ENCODE data around the gene RABL3.

Gene RABL3

GRCh38 chr3:120745466-120745865 lies 3.1 kb upstream of the RABL3 start:
- Histone ChIP-seq H3K9ac (ENCODE audit: low read length) (no peak overlapping the region), H3K9me2 (ENCODE audit: low read depth, low read length) (no peaks in the 10 kb centered on the region), H3K79me2 (ENCODE audit: insufficient read depth, low read length) (peaks cover 52% of the 10 kb centered on the region), H3K27me3 (ENCODE audit: insufficient read depth, low read length) (no peaks in the 10 kb centered on the region), H3K4me3 (ENCODE audit: low read depth, low read length, poor library complexity, severe bottlenecking) (no peak overlapping the region), H4K20me1 (ENCODE audit: insufficient read depth, low read length) (no peaks in the 10 kb centered on the region), H3K4me1 (ENCODE audit: insufficient read depth, low read length, severe bottlenecking) (peaks cover 21% of the 10 kb centered on the region), H2AFZ (ENCODE audit: low read length) (no peak overlapping the region), H3K9me3 (ENCODE audit: low read length) (no peaks in the 10 kb centered on the region), H3K27ac (ENCODE audit: low read depth, low read length, poor library complexity, severe bottlenecking) (no peak overlapping the region), H3K4me2 (ENCODE audit: low read length) (no peak overlapping the region), H3K36me3 (ENCODE audit: insufficient read depth, low read length) (peaks cover 11% of the 10 kb centered on the region), H3F3A (ENCODE audit: insufficient read depth, low read length) (no peaks in the 10 kb centered on the region)
- TF ChIP-seq EZH2 (IDR thresholded peaks at IDR 0.05; ENCODE audit: borderline replicate concordance, low read length) (no peak), CTCF (IDR thresholded peaks at IDR 0.05; ENCODE audit: low read length) (no peak)

- no peaks in the 10 kb centered on the region for H3F3A ChIP-seq (ENCODE audit: insufficient read depth, low read length)
- H3K27ac ChIP-seq (ENCODE audit: low read depth, low read length, poor library complexity, severe bottlenecking), result no peak overlapping the region
- no peaks in the 10 kb centered on the region for H4K20me1 ChIP-seq (ENCODE audit: insufficient read depth, low read length)
- no peaks in the 10 kb centered on the region for H3K27me3 ChIP-seq (ENCODE audit: insufficient read depth, low read length)
- H3K9ac ChIP-seq (ENCODE audit: low read length), result peak overlapping the region; percentile 87
- peaks cover 21% of the 10 kb centered on the region for H3K4me1 ChIP-seq (ENCODE audit: insufficient read depth, low read length, severe bottlenecking)
- no peaks in the 10 kb centered on the region for H3K9me2 ChIP-seq (ENCODE audit: low read depth, low read length)
- H3K9me3 ChIP-seq (ENCODE audit: low read length), result no peaks in the 10 kb centered on the region
- H3K36me3 ChIP-seq (ENCODE audit: insufficient read depth, low read length), result peaks cover 9% of the 10 kb centered on the region
- no peak overlapping the region for H2AFZ ChIP-seq (ENCODE audit: low read length)
- H3K4me3 ChIP-seq (ENCODE audit: low read depth, low read length, poor library complexity, severe bottlenecking), result peak overlapping the region; percentile 93
- peaks cover 43% of the 10 kb centered on the region for H3K79me2 ChIP-seq (ENCODE audit: insufficient read depth, low read length)
- TF ChIP-seq EZH2 (IDR thresholded peaks at IDR 0.05; ENCODE audit: borderline replicate concordance, low read length) (no peak), CTCF (IDR thresholded peaks at IDR 0.05; ENCODE audit: low read length) (no peak)
- peak overlapping the region; percentile 97 for H3K4me2 ChIP-seq (ENCODE audit: low read length)
These were observed 1.4 kb upstream of the RABL3 start for GRCh38 chr3:120743556-120744195.

GRCh38 chr3:120742849-120743365 lies 591 bp upstream of the RABL3 start:
- Histone ChIP-seq H3K27me3 (ENCODE audit: insufficient read depth, low read length) (no peaks in the 10 kb centered on the region), H3K27ac (ENCODE audit: low read depth, low read length, poor library complexity, severe bottlenecking) (peak overlapping the region; percentile 46), H3K36me3 (ENCODE audit: insufficient read depth, low read length) (peaks cover 16% of the 10 kb centered on the region), H3K9me3 (ENCODE audit: low read length) (no peaks in the 10 kb centered on the region), H3K9ac (ENCODE audit: low read length) (peak overlapping the region; percentile 87), H3K4me1 (ENCODE audit: insufficient read depth, low read length, severe bottlenecking) (peaks cover 21% of the 10 kb centered on the region), H4K20me1 (ENCODE audit: insufficient read depth, low read length) (no peaks in the 10 kb centered on the region), H3K9me2 (ENCODE audit: low read depth, low read length) (no peaks in the 10 kb centered on the region), H3K4me2 (ENCODE audit: low read length) (peak overlapping the region; percentile 97), H3K4me3 (ENCODE audit: low read depth, low read length, poor library complexity, severe bottlenecking) (peak overlapping the region; percentile 93), H3F3A (ENCODE audit: insufficient read depth, low read length) (no peaks in the 10 kb centered on the region), H3K79me2 (ENCODE audit: insufficient read depth, low read length) (peaks cover 43% of the 10 kb centered on the region), H2AFZ (ENCODE audit: low read length) (no peak overlapping the region)
- TF ChIP-seq EZH2 (IDR thresholded peaks at IDR 0.05; ENCODE audit: borderline replicate concordance, low read length) (no peak), CTCF (IDR thresholded peaks at IDR 0.05; ENCODE audit: low read length) (no peak)

Data from OCI-LY1 (cell line).